Measurements from ENCODE around the gene HMGCS2.

- TF ChIP-seq CTCF (IDR thresholded peaks at IDR 0.05; ENCODE audit: low read depth, low read length) (no peak), EZH2phosphoT487 (IDR thresholded peaks at IDR 0.05; ENCODE audit: low read depth) (no peak)
Measured at GRCh38 chr1:119742677-119743076, 26.0 kb downstream of the HMGCS2 start.

All from OCI-LY3 (cell line).